HEK293 (cell line): ENCODE results near the gene CHST7.

Source experiments
- BCL11A ChIP-seq: fragments of 450-650 bp; formaldehyde crosslinking; IDR thresholded peaks from 2 replicates; pipeline ENCODE4 v1.5.1; 2016; ENCODE audit warnings: low read depth, missing biosample characterization, missing genetic modification characterization
- CTCF ChIP-seq: fragments of 450-650 bp; formaldehyde crosslinking; IDR thresholded peaks from 2 replicates; pipeline ENCODE4 v1.5.1; 2016; ENCODE audit warnings: missing biosample characterization, missing genetic modification characterization
- EGR2 ChIP-seq: fragments of 450-650 bp; formaldehyde crosslinking; IDR thresholded peaks from 2 replicates; pipeline ENCODE4 v1.5.1; 2016; ENCODE audit warnings: low read depth, missing biosample characterization, missing genetic modification characterization
- PRDM2 ChIP-seq: fragments of 450-650 bp; formaldehyde crosslinking; IDR thresholded peaks from 2 replicates; pipeline ENCODE4 v1.5.1; 2016; ENCODE audit warnings: missing biosample characterization, missing genetic modification characterization, borderline replicate concordance
- RBAK ChIP-seq: fragments of 450-650 bp; formaldehyde crosslinking; IDR thresholded peaks from 2 replicates; pipeline ENCODE4 v1.5.1; 2016; ENCODE audit warnings: missing biosample characterization, missing genetic modification characterization
- SETDB1 ChIP-seq: IDR thresholded peaks from one replicate; pipeline ENCODE4 v1.6.1; 2017; ENCODE audit warnings: mild to moderate bottlenecking, low read length, moderate library complexity, mixed read lengths; ENCODE audit not compliant: insufficient read length
- SP3 ChIP-seq: fragments of 450-650 bp; formaldehyde crosslinking; IDR thresholded peaks from 2 replicates; pipeline ENCODE4 v1.5.1; 2016; ENCODE audit warnings: missing biosample characterization, missing genetic modification characterization
- WT1 ChIP-seq: fragments of 450-650 bp; formaldehyde crosslinking; IDR thresholded peaks from 2 replicates; pipeline ENCODE4 v1.5.1; 2016; ENCODE audit warnings: missing biosample characterization, missing genetic modification characterization
- ZFP37 ChIP-seq: fragments of 450-650 bp; formaldehyde crosslinking; IDR thresholded peaks from 2 replicates; pipeline ENCODE4 v1.5.1; 2016; ENCODE audit warnings: missing biosample characterization, missing genetic modification characterization
- ZIC2 ChIP-seq: fragments of 450-650 bp; formaldehyde crosslinking; IDR thresholded peaks from 2 replicates; pipeline ENCODE4 v1.5.1; 2016; ENCODE audit warnings: missing biosample characterization, missing genetic modification characterization
- ZNF121 ChIP-seq: fragments of 450-650 bp; formaldehyde crosslinking; IDR thresholded peaks from 2 replicates; pipeline ENCODE4 v1.5.1; 2016; ENCODE audit warnings: missing biosample characterization, missing genetic modification characterization
- ZNF148 ChIP-seq: fragments of 450-650 bp; formaldehyde crosslinking; IDR thresholded peaks from 2 replicates; pipeline ENCODE4 v1.5.0; 2017; ENCODE audit warnings: missing biosample characterization, missing genetic modification characterization, borderline replicate concordance
- ZNF16 ChIP-seq: fragments of 450-650 bp; formaldehyde crosslinking; IDR thresholded peaks from 2 replicates; pipeline ENCODE4 v1.5.1; 2016; ENCODE audit warnings: low read depth, missing biosample characterization, missing genetic modification characterization
- ZNF175 ChIP-seq: fragments of 450-650 bp; formaldehyde crosslinking; IDR thresholded peaks from 2 replicates; pipeline ENCODE4 v1.5.1; 2016; ENCODE audit warnings: missing biosample characterization, missing genetic modification characterization
- ZNF19 ChIP-seq: fragments of 450-650 bp; formaldehyde crosslinking; IDR thresholded peaks from 2 replicates; pipeline ENCODE4; 2016; ENCODE audit warnings: missing biosample characterization, missing genetic modification characterization, low read depth
- ZNF341 ChIP-seq: fragments of 450-650 bp; formaldehyde crosslinking; IDR thresholded peaks from 2 replicates; pipeline ENCODE4; 2016; ENCODE audit warnings: low read depth, missing biosample characterization, missing genetic modification characterization
- ZNF354C ChIP-seq: fragments of 450-650 bp; formaldehyde crosslinking; IDR thresholded peaks from 2 replicates; pipeline ENCODE4 v1.5.1; 2016; ENCODE audit warnings: missing biosample characterization, missing genetic modification characterization, low read depth, borderline replicate concordance
- ZNF433 ChIP-seq: fragments of 450-650 bp; formaldehyde crosslinking; IDR thresholded peaks from 2 replicates; pipeline ENCODE4 v1.5.1; 2016; ENCODE audit warnings: missing biosample characterization, missing genetic modification characterization, low read depth
- ZNF449 ChIP-seq: fragments of 450-650 bp; formaldehyde crosslinking; IDR thresholded peaks from 2 replicates; pipeline ENCODE4 v1.5.1; 2017; ENCODE audit warnings: missing biosample characterization, mild to moderate bottlenecking, missing genetic modification characterization, moderate library complexity
- ZNF544 ChIP-seq: fragments of 450-650 bp; formaldehyde crosslinking; IDR thresholded peaks from 2 replicates; pipeline ENCODE4 v1.5.0; 2017; ENCODE audit warnings: missing biosample characterization, missing genetic modification characterization
- ZNF610 ChIP-seq: fragments of 450-650 bp; formaldehyde crosslinking; IDR thresholded peaks from 2 replicates; pipeline ENCODE4 v1.5.1; 2016; ENCODE audit warnings: missing biosample characterization, missing genetic modification characterization, borderline replicate concordance
- ZNF639 ChIP-seq: fragments of 450-650 bp; formaldehyde crosslinking; IDR thresholded peaks from 2 replicates; pipeline ENCODE4 v1.5.1; 2016; ENCODE audit warnings: missing biosample characterization, missing genetic modification characterization
- ZSCAN4 ChIP-seq: fragments of 450-650 bp; formaldehyde crosslinking; IDR thresholded peaks from 2 replicates; pipeline ENCODE4 v1.5.1; 2017; ENCODE audit warnings: missing biosample characterization, missing genetic modification characterization

The CHST7 gene

GRCh38 chrX:46627711-46628419 is 54.3 kb downstream of the CHST7 start (continued):
- TF ChIP-seq ZSCAN4 (tag by site-specific recombination) = no peak
- no peak for TF ChIP-seq ZNF610 (tag by site-specific recombination)
- TF ChIP-seq ZNF449 (tag by site-specific recombination) = no peak
- no peak for TF ChIP-seq BCL11A (tag by site-specific recombination)
- peak; percentile 85 for TF ChIP-seq WT1 (tag by site-specific recombination)
- no peak for TF ChIP-seq CTCF (tag by site-specific recombination)
- no peak for TF ChIP-seq ZNF544
- TF ChIP-seq ZNF175 (tag by site-specific recombination) = no peak
- no peak for TF ChIP-seq ZNF121 (tag by site-specific recombination)
- TF ChIP-seq ZNF433 = no peak
- TF ChIP-seq ZIC2 = no peak
- TF ChIP-seq RBAK (tag by site-specific recombination) = no peak
- TF ChIP-seq ZFP37 (tag by site-specific recombination) = no peak
- no peak for TF ChIP-seq PRDM2 (tag by site-specific recombination)
- no peak for TF ChIP-seq ZNF19 (tag by site-specific recombination)
- no peak for TF ChIP-seq ZNF639 (tag by site-specific recombination)
- TF ChIP-seq ZNF354C (tag by site-specific recombination) = no peak
- TF ChIP-seq ZNF16 = no peak
- no peak for TF ChIP-seq EGR2 (tag by site-specific recombination)
- TF ChIP-seq ZNF341 = no peak
- no peak for TF ChIP-seq SP3
- TF ChIP-seq SETDB1 = no peak
- no peak for TF ChIP-seq ZNF148 (tag by site-specific recombination)
